SK-N-SH treated with all-trans-retinoic acid at 6 μM for 48 hours (cell line): ENCODE measurements around the gene ZNRF2.

Experiments used
- ATAC-seq: fragments of 200-7000 bp; cut with Tn5 transposase; 3 replicates; pipeline ENCODE4 v1.9.1; 2020; ENCODE audit warnings: mild to moderate bottlenecking, moderate library complexity
- ARNTL ChIP-seq: fragments of 450-650 bp; formaldehyde crosslinking; IDR thresholded peaks from 2 replicates; pipeline ENCODE4 v1.5.0; 2020; ENCODE audit warnings: low read depth, mild to moderate bottlenecking, moderate library complexity, borderline replicate concordance
- CREB5 ChIP-seq: fragments of 250-450 bp; sonication (Bioruptor Pico); IDR thresholded peaks from 2 replicates; pipeline ENCODE4 v1.5.1; 2020; ENCODE audit warnings: low read depth, mild to moderate bottlenecking, moderate library complexity
- CSDC2 ChIP-seq: fragments of 250-450 bp; sonication (Bioruptor Pico); IDR thresholded peaks from 2 replicates; pipeline ENCODE4 v1.5.0; 2020; ENCODE audit warnings: mild to moderate bottlenecking, moderate library complexity
- CSRNP3 ChIP-seq: fragments of 250-450 bp; sonication (Bioruptor Pico); IDR thresholded peaks from 2 replicates; pipeline ENCODE4 v1.5.1; 2021; ENCODE audit warnings: mild to moderate bottlenecking, moderate library complexity
- ESRRG ChIP-seq: fragments of 250-450 bp; sonication (Bioruptor Pico); IDR thresholded peaks from 2 replicates; pipeline ENCODE4 v1.6.1; 2021; ENCODE audit warnings: mild to moderate bottlenecking
- ISL1 ChIP-seq: fragments of 250-450 bp; sonication (Bioruptor Pico); IDR thresholded peaks from 2 replicates; pipeline ENCODE4 v2.1.2; 2022; ENCODE audit warnings: mild to moderate bottlenecking, moderate library complexity
- OSR1 ChIP-seq: fragments of 250-450 bp; sonication (Bioruptor Pico); IDR thresholded peaks from 2 replicates; pipeline ENCODE4 v1.8.0; 2022; ENCODE audit warnings: moderate library complexity, mild to moderate bottlenecking, inconsistent platforms
- PATZ1 ChIP-seq: fragments of 250-450 bp; sonication (Bioruptor Pico); IDR thresholded peaks from 2 replicates; pipeline ENCODE4 v1.8.0; 2020; ENCODE audit warnings: mild to moderate bottlenecking, moderate library complexity, borderline replicate concordance
- POU6F1 ChIP-seq: fragments of 250-450 bp; sonication (Bioruptor Pico); IDR thresholded peaks from 2 replicates; pipeline ENCODE4 v1.8.0; 2021; ENCODE audit warnings: low read depth, mild to moderate bottlenecking, moderate library complexity, borderline replicate concordance
- PPARA ChIP-seq: fragments of 250-450 bp; sonication (Bioruptor Pico); IDR thresholded peaks from 2 replicates; pipeline ENCODE4 v1.5.0; 2020; ENCODE audit warnings: mild to moderate bottlenecking, borderline replicate concordance
- RARB ChIP-seq: fragments of 250-450 bp; sonication (Bioruptor Pico); IDR thresholded peaks from 2 replicates; pipeline ENCODE4 v1.8.0; 2021; ENCODE audit warnings: mild to moderate bottlenecking, moderate library complexity
- SNAI2 ChIP-seq: fragments of 250-450 bp; sonication (Bioruptor Pico); IDR thresholded peaks from 2 replicates; pipeline ENCODE4 v1.5.0; 2020; ENCODE audit warnings: mild to moderate bottlenecking, moderate library complexity
- TCF4 ChIP-seq: fragments of 250-450 bp; sonication (Bioruptor Pico); IDR thresholded peaks from 2 replicates; pipeline ENCODE4 v1.8.0; 2021; ENCODE audit warnings: mild to moderate bottlenecking, moderate library complexity, borderline replicate concordance
- TOX ChIP-seq: fragments of 250-450 bp; sonication (Bioruptor Pico); IDR thresholded peaks from 2 replicates; pipeline ENCODE4 v1.8.0; 2021; ENCODE audit warnings: mild to moderate bottlenecking, moderate library complexity, borderline replicate concordance
- TSHZ2 ChIP-seq: fragments of 250-450 bp; sonication (Bioruptor Pico); IDR thresholded peaks from 2 replicates; pipeline ENCODE4 v1.5.0; 2020; ENCODE audit warnings: mild to moderate bottlenecking, moderate library complexity
- ZC3H10 ChIP-seq: fragments of 250-450 bp; sonication (Bioruptor Pico); IDR thresholded peaks from 2 replicates; pipeline ENCODE4 v1.5.1; 2021; ENCODE audit warnings: mild to moderate bottlenecking, moderate library complexity
- ZFP3 ChIP-seq: fragments of 250-450 bp; sonication (Bioruptor Pico); IDR thresholded peaks from 2 replicates; pipeline ENCODE4 v1.5.0; 2020; ENCODE audit warnings: mild to moderate bottlenecking, moderate library complexity
- ZFP30 ChIP-seq: fragments of 450-650 bp; formaldehyde crosslinking; IDR thresholded peaks from 2 replicates; pipeline ENCODE4 v1.5.0; 2022; ENCODE audit warnings: mild to moderate bottlenecking, moderate library complexity
- ZNF565 ChIP-seq: fragments of 450-650 bp; formaldehyde crosslinking; conservative IDR thresholded peaks from 2 replicates; pipeline ENCODE4 v1.5.0; 2020; ENCODE audit warnings: low read depth, mild to moderate bottlenecking, moderate library complexity
- ZNF70 ChIP-seq: fragments of 450-650 bp; formaldehyde crosslinking; IDR thresholded peaks from 2 replicates; pipeline ENCODE4 v1.5.0; 2020; ENCODE audit warnings: mild to moderate bottlenecking, moderate library complexity
- ZNF8 ChIP-seq: fragments of 450-650 bp; formaldehyde crosslinking; IDR thresholded peaks from 2 replicates; pipeline ENCODE4 v1.5.0; 2020; ENCODE audit warnings: mild to moderate bottlenecking, moderate library complexity

ZNRF2 gene

GRCh38 chr7:30367561-30367960 lies 83.2 kb downstream of the ZNRF2 start:
- no peak for ATAC-seq
- TF ChIP-seq ZNF8 (CRISPR knock-in tag) (no peak), ZFP30 (CRISPR knock-in tag) (no peak)

- TF ChIP-seq ARNTL (CRISPR knock-in tag) (no peak), ZFP30 (CRISPR knock-in tag) (no peak), RARB (CRISPR knock-in tag) (no peak), TOX (CRISPR knock-in tag) (no peak), ISL1 (CRISPR knock-in tag) (no peak), OSR1 (CRISPR knock-in tag) (no peak), CREB5 (CRISPR knock-in tag) (no peak), PATZ1 (no peak), TCF4 (no peak), PPARA (CRISPR knock-in tag) (no peak), ZC3H10 (CRISPR knock-in tag) (no peak), ZNF70 (CRISPR knock-in tag) (no peak), CSDC2 (CRISPR knock-in tag) (no peak), ZNF565 (CRISPR knock-in tag) (no peak), TSHZ2 (no peak), ZFP3 (CRISPR knock-in tag) (no peak), ESRRG (no peak), POU6F1 (CRISPR knock-in tag) (no peak), SNAI2 (CRISPR knock-in tag) (no peak), CSRNP3 (no peak)
- ATAC-seq: no peak
Measured at GRCh38 chr7:30369879-30370278, 85.5 kb downstream of the ZNRF2 start.

- ATAC-seq: no peak
- TF ChIP-seq PPARA (CRISPR knock-in tag): no peak
- no peak for TF ChIP-seq ZNF70 (CRISPR knock-in tag)
- TF ChIP-seq ZC3H10 (CRISPR knock-in tag): no peak
- no peak for TF ChIP-seq PATZ1
- TF ChIP-seq ZFP3 (CRISPR knock-in tag): no peak
- no peak for TF ChIP-seq CSDC2 (CRISPR knock-in tag)
- no peak for TF ChIP-seq SNAI2 (CRISPR knock-in tag)
- no peak for TF ChIP-seq ARNTL (CRISPR knock-in tag)
- no peak for TF ChIP-seq CREB5 (CRISPR knock-in tag)
Measured at GRCh38 chr7:30371321-30371720, 86.9 kb downstream of the ZNRF2 start.
